Left lobe of liver (tissue), 2 donors: Measurements from ENCODE around the gene FER. TPM values are rescaled to one million over a fixed set of nuclear protein-coding genes. Genes with fewer than 3 reads are reported as not detected.
A peak's percentile ranks its signal among the peaks of the same experiment; 100 is the strongest.
"Not testable (repeated sequence)": the region's sequence is repeated elsewhere in the genome, so short reads cannot be mapped to it uniquely, and the experiment has no call there.

ENCODE experiments used
- ATAC-seq: fragments of 200-7000 bp; cut with Tn5 transposase; one replicate; pipeline ENCODE4 v1.9.1; 2020; ENCODE audit warnings: mild to moderate bottlenecking, moderate library complexity
- DNase-seq: peaks from one replicate; pipeline ENCODE4 v3.0.0-alpha.2; 2020; ENCODE audit warnings: low spot score
- total RNA-seq: library from RNA; stranded (reverse); gene quantifications from one replicate; pipeline ENCODE4 v1.2.1, GENCODE V29; 2021
- donor health status: DM: no; HTN: no; CAD: no; lungs with moderate emphysema.
- donor health status: DM: no; HTN: yes; CAD: no.

The FER gene
- total RNA-seq, 1 donor from 2014 or later, result 3.7 TPM

GRCh38 chr5:109027983-109028607, 280.4 kb downstream of the FER start:
- no peak for DNase-seq
- no peak for ATAC-seq

- DNase-seq (no peak), ATAC-seq (no peak)
Measured at GRCh38 chr5:109028608-109029299, 281.1 kb downstream of the FER start.

GRCh38 chr5:109029847-109030246, 282.1 kb downstream of the FER start:
- ATAC-seq, result peak; percentile 43
- DNase-seq, result no peak

- DNase-seq (no peak), ATAC-seq (no peak)
Measured at GRCh38 chr5:109030360-109031143, 282.9 kb downstream of the FER start.

- no peak for ATAC-seq
- DNase-seq, result no peak
Measured at GRCh38 chr5:109034306-109034705, 286.6 kb downstream of the FER start.

- DNase-seq (no peak), ATAC-seq (no peak)
Measured at GRCh38 chr5:109035436-109035835, 287.7 kb downstream of the FER start.

- DNase-seq (no peak), ATAC-seq (no peak)
Measured at GRCh38 chr5:109038209-109038840, 290.6 kb downstream of the FER start.

GRCh38 chr5:109041317-109041716, 293.6 kb downstream of the FER start:
- ATAC-seq (no peak), DNase-seq (no peak)

- ATAC-seq, result no peak
- no peak for DNase-seq
Measured at GRCh38 chr5:109045710-109046109, 298.0 kb downstream of the FER start.

GRCh38 chr5:109049565-109049964, 301.9 kb downstream of the FER start:
- DNase-seq (no peak), ATAC-seq (no peak)

- not testable (repeated sequence) for ATAC-seq, DNase-seq
Measured at GRCh38 chr5:109050321-109050720, 302.6 kb downstream of the FER start.

- DNase-seq, ATAC-seq: not testable (repeated sequence)
Measured at GRCh38 chr5:109052216-109052615, 304.5 kb downstream of the FER start.

- DNase-seq, result no peak
- no peak for ATAC-seq
Measured at GRCh38 chr5:109053995-109054417, 306.3 kb downstream of the FER start.

GRCh38 chr5:109060378-109061025, 312.8 kb downstream of the FER start:
- DNase-seq (no peak), ATAC-seq (no peak)

- no peak for DNase-seq
- ATAC-seq, result no peak
Measured at GRCh38 chr5:109062664-109063063, 315.0 kb downstream of the FER start.

GRCh38 chr5:109063223-109063622, 315.5 kb downstream of the FER start:
- ATAC-seq (no peak), DNase-seq (no peak)

- DNase-seq, result no peak
- no peak for ATAC-seq
Measured at GRCh38 chr5:109076741-109077140, 329.0 kb downstream of the FER start.

GRCh38 chr5:109078448-109078847, 330.8 kb downstream of the FER start:
- ATAC-seq (no peak), DNase-seq (no peak)

- DNase-seq, result no peak
- no peak for ATAC-seq
Measured at GRCh38 chr5:109080481-109080880, 332.8 kb downstream of the FER start.

- no peak for DNase-seq
- ATAC-seq, result peak; percentile 82
Measured at GRCh38 chr5:109080896-109081295, 333.2 kb downstream of the FER start.

- ATAC-seq (no peak), DNase-seq (no peak)
Measured at GRCh38 chr5:109083937-109084336, 336.2 kb downstream of the FER start.
